ENCODE results near the gene CLEC1B.

DNA sequence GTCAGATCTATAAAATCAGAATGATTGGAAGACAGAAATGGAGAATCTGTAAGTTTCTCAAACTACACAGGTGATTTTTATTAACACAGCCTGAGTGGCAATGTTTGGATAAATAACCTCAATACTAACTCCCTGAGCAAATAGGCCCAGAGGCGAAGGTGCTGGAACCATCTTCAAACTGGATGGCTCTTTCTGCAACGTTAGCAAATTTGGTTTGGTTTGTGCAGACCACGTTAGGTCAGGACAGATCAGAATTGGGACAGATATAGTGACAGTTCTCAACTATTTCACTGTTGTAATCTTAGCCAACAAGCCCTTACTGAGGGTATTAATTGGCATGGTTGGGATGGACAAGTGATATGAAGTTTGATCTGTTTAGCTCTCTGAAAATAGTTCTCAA, 22.4 kb upstream of the CLEC1B start:
- TF ChIP-seq CTCF (IDR thresholded peaks at IDR 0.05) (no peak), POLR2A (IDR thresholded peaks at IDR 0.05) (no peak), POLR2AphosphoS5 (IDR thresholded peaks at IDR 0.05) (no peak), EP300 (IDR thresholded peaks at IDR 0.05) (no peak)

All from upper lobe of left lung (tissue), 4 donors.